ENCODE data around the gene CD44.

- TF ChIP-seq CTCF (IDR thresholded peaks at IDR 0.05) (no peak), POLR2A (IDR thresholded peaks at IDR 0.05; ENCODE audit: low read depth) (no peak)
Measured at GRCh38 chr11:35261197-35261596, 122.2 kb downstream of the CD44 start.
